Activated T-cell treated with anti-CD3 and anti-CD28 coated beads, Interleukin-2, amount 50 U/mL, for 72 hours (primary cell): ENCODE data around the gene CDKN2AIP. TPM values are rescaled to one million over a fixed set of nuclear protein-coding genes. Genes with fewer than 3 reads are reported as not detected.

Experiments used
- ATAC-seq, 2 donors: fragments of 150-1000 bp; cut with Tn5 transposase; replicated peaks in 1 of 2; 2 replicates each; pipeline ENCODE4 v1.10.0; 2021; ENCODE audit warnings: moderate library complexity in 2 of 2, mild to moderate bottlenecking in 1 of 2
- DNase-seq, 2 donors: peaks; one replicate each; pipeline ENCODE4 v3.0.0; 2021 to 2022; ENCODE audit warnings: mixed read lengths in 1 of 2
- H3K27ac Mint-ChIP-seq: one replicate; pipeline ENCODE4 v1.8.0; 2022; ENCODE audit warnings: mild to moderate bottlenecking, moderate library complexity, mixed read lengths
- H3K27me3 Mint-ChIP-seq: one replicate; pipeline ENCODE4 v1.8.0; 2022; ENCODE audit warnings: low read depth, mixed read lengths
- H3K36me3 Mint-ChIP-seq, 2 donors: one replicate each; pipeline ENCODE4 v1.8.0; 2022; ENCODE audit warnings: mixed read lengths in 2 of 2, mild to moderate bottlenecking in 1 of 2; ENCODE audit not compliant: insufficient read depth in 2 of 2
- H3K4me1 Mint-ChIP-seq: one replicate; pipeline ENCODE4 v1.8.0; 2022; ENCODE audit warnings: low read depth, mixed read lengths
- H3K4me3 Mint-ChIP-seq, 2 donors: one replicate each; pipeline ENCODE4 v1.8.0; 2022; ENCODE audit warnings: mild to moderate bottlenecking in 2 of 2, mixed read lengths in 2 of 2, moderate library complexity in 2 of 2
- H3K9me3 Mint-ChIP-seq, 2 donors: one replicate each; pipeline ENCODE4 v1.8.0; 2022; ENCODE audit warnings: mixed read lengths in 2 of 2
- total RNA-seq, 2 donors: library from RNA; stranded (reverse); gene quantifications; one replicate each; pipeline ENCODE4 v1.2.3, GENCODE V29; 2022

The CDKN2AIP gene
- total RNA-seq, result 10 to 100 TPM; 29.7 to 48.0 TPM

GRCh38 chr4:183444214-183445096 is at the start of gene CDKN2AIP:
Gene CDKN2AIP (plus strand): TSS chr4:183444636. CDS start chr4:183444798, 162 bp downstream.
- H3K36me3 Mint-ChIP-seq, result peaks cover 11 to 24% of the 10 kb centered on the region in 2 donors
- H3K9me3 Mint-ChIP-seq, result no peaks in the 10 kb centered on the region
- ATAC-seq, result peak; percentile 90
- peak within 1 kb of the TSS; percentile 92 for H3K27ac Mint-ChIP-seq
- peaks cover 44% of the 10 kb centered on the region for H3K4me1 Mint-ChIP-seq
- H3K4me3 Mint-ChIP-seq, result peak within 1 kb of the TSS; percentile 93
- DNase-seq, result peak; percentile 95 to 97
- H3K27me3 Mint-ChIP-seq, result no peaks in the 10 kb centered on the region

GRCh38 chr4:183395395-183395794 is 49.0 kb upstream of the CDKN2AIP start:
- Mint-ChIP-seq H3K9me3 (no peaks in the 10 kb centered on the region), H3K27ac (no peak overlapping the region), H3K36me3 (no peaks in the 10 kb centered on the region), H3K27me3 (peaks cover 7% of the 10 kb centered on the region), H3K4me3 (no peak overlapping the region), H3K4me1 (peaks cover 42% of the 10 kb centered on the region)
- no peak for ATAC-seq
- DNase-seq, result no peak

- no peaks in the 10 kb centered on the region for H3K9me3 Mint-ChIP-seq
- H3K36me3 Mint-ChIP-seq, result no peaks in the 10 kb centered on the region
- DNase-seq, result peak; percentile 24
- no peak overlapping the region for H3K4me3 Mint-ChIP-seq
- H3K27ac Mint-ChIP-seq, result no peak overlapping the region
- peak; percentile 82 to 84 for ATAC-seq
- peaks cover 8% of the 10 kb centered on the region for H3K27me3 Mint-ChIP-seq
- H3K4me1 Mint-ChIP-seq, result peaks cover 42% of the 10 kb centered on the region
These were observed 48.2 kb upstream of the CDKN2AIP start for GRCh38 chr4:183396227-183396637.

DNA sequence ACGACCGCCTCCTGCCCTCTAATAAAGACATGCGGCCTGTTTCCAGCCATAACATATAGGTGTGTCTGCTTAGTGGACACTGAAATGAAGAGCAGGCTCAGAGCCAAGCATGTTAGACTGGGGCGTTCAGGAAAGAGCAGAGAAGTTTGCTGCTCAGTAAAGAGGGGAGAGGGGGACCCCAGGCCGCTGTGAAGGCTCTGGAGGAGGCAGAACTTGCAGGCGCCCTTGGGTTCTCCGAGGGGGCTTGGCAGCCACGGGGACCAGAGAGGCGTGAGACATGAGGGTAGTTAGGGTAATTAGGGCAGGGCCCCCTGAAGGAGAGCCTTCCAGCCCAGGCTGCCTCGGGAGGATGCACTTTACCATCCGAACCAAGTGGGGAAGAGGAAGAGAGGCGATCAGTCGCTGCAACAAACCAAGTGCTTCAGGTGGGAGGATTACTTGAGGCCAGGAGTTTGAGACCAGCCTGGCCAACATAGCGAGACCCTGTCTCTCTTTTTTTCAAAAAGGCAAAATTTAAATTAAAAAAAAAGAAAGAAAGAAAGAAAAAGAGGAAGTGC is 46.6 kb upstream of the CDKN2AIP start:
- H3K27ac Mint-ChIP-seq, result peak overlapping the region; percentile 17
- peak overlapping the region; percentile 83 to 96 for H3K4me3 Mint-ChIP-seq
- no peaks in the 10 kb centered on the region for H3K9me3 Mint-ChIP-seq
- H3K27me3 Mint-ChIP-seq, result peaks cover 8% of the 10 kb centered on the region
- no peaks in the 10 kb centered on the region for H3K36me3 Mint-ChIP-seq
- H3K4me1 Mint-ChIP-seq, result peaks cover 41% of the 10 kb centered on the region
- no peak for DNase-seq
- ATAC-seq, result no peak

DNA sequence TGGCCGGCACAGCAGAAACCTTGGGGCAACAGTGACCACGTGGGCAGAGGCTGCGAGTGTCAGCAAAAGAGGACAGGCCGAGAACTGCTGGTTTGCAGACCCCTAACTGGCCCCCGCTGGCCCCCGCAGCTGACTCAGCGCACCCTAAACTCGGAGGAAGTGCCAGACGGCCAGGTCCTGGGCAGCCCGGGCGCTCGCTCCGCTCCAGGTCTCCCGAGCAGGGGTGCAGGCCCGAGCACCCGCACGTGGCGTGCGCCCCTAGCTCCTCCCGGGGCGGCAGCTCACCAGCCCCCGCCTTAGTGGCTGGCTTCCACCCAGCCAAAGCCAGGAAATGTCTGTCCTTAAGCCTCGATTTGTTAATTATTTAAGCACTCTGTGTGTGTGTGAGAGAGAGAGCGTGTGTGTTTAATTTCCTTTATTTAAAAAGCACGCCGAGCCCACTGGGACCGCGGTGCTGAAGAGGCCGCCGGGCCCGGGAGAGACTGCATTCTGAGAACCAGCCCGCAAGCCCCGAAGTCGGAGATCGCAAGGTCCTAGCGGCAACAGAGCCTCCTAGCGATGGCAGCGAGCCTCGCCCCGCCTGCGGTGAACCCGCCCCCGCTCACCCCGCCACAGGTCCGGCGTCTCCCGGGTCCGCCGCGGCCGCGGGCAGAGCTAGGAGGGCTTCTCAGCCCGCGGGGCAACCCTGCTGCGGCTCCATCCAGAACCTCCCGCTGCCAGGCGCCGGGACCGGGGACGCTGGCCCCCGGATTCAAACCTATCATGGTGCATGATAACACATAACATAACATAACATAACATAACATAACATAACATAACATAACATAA is 45.9 kb upstream of the CDKN2AIP start:
- DNase-seq, result peak; percentile 82 to 83

GRCh38 chr4:183399126-183399522 is 45.3 kb upstream of the CDKN2AIP start:
- H3K4me3 Mint-ChIP-seq, result peak overlapping the region; percentile 83 to 96
- no peaks in the 10 kb centered on the region for H3K9me3 Mint-ChIP-seq
- ATAC-seq (peak in 1 of 2 donors; percentile 2), DNase-seq (no peak)
- H3K27ac Mint-ChIP-seq, result no peak overlapping the region
- H3K27me3 Mint-ChIP-seq, result peaks cover 8% of the 10 kb centered on the region
- peaks cover 40% of the 10 kb centered on the region for H3K4me1 Mint-ChIP-seq
- no peaks in the 10 kb centered on the region for H3K36me3 Mint-ChIP-seq

More for the DNA sequence above, 45.9 kb upstream of the CDKN2AIP start:
- Mint-ChIP-seq H3K36me3 (no peaks in the 10 kb centered on the region), H3K4me3 (peak overlapping the region; percentile 83 to 96), H3K4me1 (peaks cover 40% of the 10 kb centered on the region), H3K27ac (peak overlapping the region; percentile 94), H3K27me3 (peaks cover 8% of the 10 kb centered on the region), H3K9me3 (no peaks in the 10 kb centered on the region)
- ATAC-seq, result peak; percentile 87 to 88

- H3K27me3 Mint-ChIP-seq, result peaks cover 8% of the 10 kb centered on the region
- no peak overlapping the region for H3K27ac Mint-ChIP-seq
- no peaks in the 10 kb centered on the region for H3K9me3 Mint-ChIP-seq
- ATAC-seq (no peak), DNase-seq (no peak)
- H3K36me3 Mint-ChIP-seq, result no peaks in the 10 kb centered on the region
- H3K4me3 Mint-ChIP-seq, result no peak overlapping the region
- H3K4me1 Mint-ChIP-seq, result peaks cover 40% of the 10 kb centered on the region
These were observed 44.8 kb upstream of the CDKN2AIP start for GRCh38 chr4:183399616-183400015.

DNA sequence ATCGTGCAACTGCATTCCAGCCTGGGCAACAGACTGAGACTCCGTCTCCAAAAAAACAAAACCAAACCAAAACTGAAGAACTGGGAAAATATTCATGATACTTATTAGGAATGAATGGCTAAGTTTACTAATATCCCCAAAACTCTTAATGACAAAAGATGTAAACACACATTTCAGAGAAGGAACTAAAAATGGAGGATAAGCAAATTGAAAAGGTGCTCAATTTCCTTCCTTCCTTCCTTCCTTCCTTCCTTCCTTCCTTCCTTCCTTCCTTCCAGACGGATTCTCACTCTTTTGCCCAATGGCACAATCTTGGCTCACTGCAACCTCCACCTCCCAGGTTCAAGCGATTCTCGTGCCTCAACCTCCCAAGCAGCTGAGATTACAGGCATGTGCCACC is 44.4 kb upstream of the CDKN2AIP start:
- Mint-ChIP-seq H3K4me1 (peaks cover 40% of the 10 kb centered on the region), H3K9me3 (no peaks in the 10 kb centered on the region), H3K36me3 (no peaks in the 10 kb centered on the region), H3K27ac (no peak overlapping the region), H3K4me3 (no peak overlapping the region), H3K27me3 (peaks cover 8% of the 10 kb centered on the region)
- ATAC-seq, result no peak
- DNase-seq, result no peak

- no peak overlapping the region for H3K27ac Mint-ChIP-seq
- no peak overlapping the region for H3K4me3 Mint-ChIP-seq
- ATAC-seq, result no peak
- H3K4me1 Mint-ChIP-seq, result peaks cover 33% of the 10 kb centered on the region
- no peaks in the 10 kb centered on the region for H3K9me3 Mint-ChIP-seq
- no peaks in the 10 kb centered on the region for H3K36me3 Mint-ChIP-seq
- DNase-seq, result no peak
- peaks cover 8% of the 10 kb centered on the region for H3K27me3 Mint-ChIP-seq
These were observed 43.0 kb upstream of the CDKN2AIP start for GRCh38 chr4:183401473-183401872.

DNA sequence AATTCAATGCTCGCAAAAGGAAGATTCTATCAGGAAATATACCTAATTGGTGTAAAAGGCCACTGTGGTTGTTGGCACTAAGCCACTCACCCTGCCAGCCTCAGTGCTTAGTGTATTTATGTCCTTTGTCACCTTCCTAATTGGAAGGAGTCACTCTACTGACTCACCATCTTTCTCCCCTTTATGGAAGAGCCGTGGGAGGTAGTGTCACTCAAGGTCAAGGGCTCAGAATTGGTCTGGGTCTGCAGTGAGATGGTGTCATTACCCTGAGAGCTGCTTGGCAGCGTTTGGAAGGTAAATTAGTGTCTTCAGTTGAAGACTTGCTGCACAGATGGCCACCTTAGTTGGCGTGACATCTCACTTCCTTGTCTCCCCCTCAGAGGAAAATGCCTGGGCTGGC is 41.7 kb upstream of the CDKN2AIP start:
- DNase-seq (no peak), ATAC-seq (no peak)
- peaks cover 8% of the 10 kb centered on the region for H3K27me3 Mint-ChIP-seq

GRCh38 chr4:183403486-183403885 is 41.0 kb upstream of the CDKN2AIP start:
- ATAC-seq (no peak), DNase-seq (no peak)
- H3K4me1 Mint-ChIP-seq, result peaks cover 27% of the 10 kb centered on the region
- H3K36me3 Mint-ChIP-seq, result no peaks in the 10 kb centered on the region
- H3K27ac Mint-ChIP-seq, result no peak overlapping the region
- H3K27me3 Mint-ChIP-seq, result peaks cover 8% of the 10 kb centered on the region
- H3K9me3 Mint-ChIP-seq, result no peaks in the 10 kb centered on the region
- H3K4me3 Mint-ChIP-seq, result no peak overlapping the region

More for the DNA sequence above, 41.7 kb upstream of the CDKN2AIP start:
- Mint-ChIP-seq H3K27ac (no peak overlapping the region), H3K9me3 (no peaks in the 10 kb centered on the region), H3K4me3 (no peak overlapping the region), H3K36me3 (no peaks in the 10 kb centered on the region), H3K4me1 (peaks cover 28% of the 10 kb centered on the region)

DNA sequence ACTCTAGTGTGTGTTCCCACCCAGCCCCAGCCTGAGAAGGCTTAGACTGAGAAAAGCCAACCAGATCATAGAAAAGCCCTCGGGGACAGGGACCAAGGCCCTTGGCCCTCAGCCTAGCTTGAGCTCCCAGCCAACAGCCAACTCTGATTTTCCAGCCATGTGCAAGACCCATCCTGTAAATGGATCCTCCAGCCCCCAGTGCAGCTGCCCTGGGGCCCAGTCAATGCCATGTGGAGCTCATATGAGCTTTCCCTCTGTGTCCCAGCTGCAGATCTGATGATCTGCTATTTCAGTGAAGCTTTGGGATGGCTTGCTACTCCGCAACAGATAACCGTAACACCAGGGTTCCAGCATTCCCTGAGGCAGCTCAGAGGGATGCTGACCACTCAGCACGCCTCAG is 40.5 kb upstream of the CDKN2AIP start:
- Mint-ChIP-seq H3K4me3 (no peak overlapping the region), H3K4me1 (peaks cover 22% of the 10 kb centered on the region), H3K9me3 (no peaks in the 10 kb centered on the region), H3K27me3 (peaks cover 8% of the 10 kb centered on the region), H3K27ac (no peak overlapping the region), H3K36me3 (no peaks in the 10 kb centered on the region)
- no peak for DNase-seq
- ATAC-seq, result no peak

DNA sequence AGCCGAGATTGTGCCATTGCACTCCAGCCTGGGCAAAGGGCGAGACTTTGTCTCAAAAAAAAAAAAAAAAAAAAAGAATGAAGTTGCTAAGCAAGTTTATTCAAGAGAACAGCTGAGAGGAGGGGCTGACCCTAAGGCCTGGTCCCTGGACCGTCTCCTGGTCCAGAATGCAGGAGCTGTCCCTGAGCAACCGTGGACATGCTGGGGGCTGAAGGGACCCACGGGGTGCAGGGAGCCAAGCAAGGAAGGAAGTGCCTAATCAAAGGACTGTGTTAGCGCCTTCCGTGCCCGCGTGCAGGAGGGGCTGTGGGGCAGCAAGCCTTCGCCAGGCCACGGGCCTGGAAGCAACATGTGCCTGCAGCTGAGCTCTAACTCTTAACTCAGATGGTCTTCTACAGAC is 39.1 kb upstream of the CDKN2AIP start:
- DNase-seq, result no peak
- peak overlapping the region in 1 of 2 donors; percentile 59 for H3K4me3 Mint-ChIP-seq
- ATAC-seq, result no peak
- H3K27me3 Mint-ChIP-seq, result peaks cover 2% of the 10 kb centered on the region
- no peaks in the 10 kb centered on the region for H3K36me3 Mint-ChIP-seq
- peak overlapping the region; percentile 73 for H3K27ac Mint-ChIP-seq
- H3K9me3 Mint-ChIP-seq, result no peaks in the 10 kb centered on the region
- peaks cover 19% of the 10 kb centered on the region for H3K4me1 Mint-ChIP-seq
